Epithelial cell of proximal tubule (primary cell): ENCODE measurements around the gene GEMIN8. TPM values are rescaled to one million over a fixed set of nuclear protein-coding genes. Genes with fewer than 3 reads are reported as not detected.

Experiments used
- DNase-seq: peaks from one replicate; pipeline ENCODE4 v3.0.0-alpha.2; 2011; ENCODE audit warnings: low read depth
- H3K4me3 ChIP-seq: 2 replicates; pipeline ENCODE4 v1.5.1; 2011; ENCODE audit warnings: low read depth, mild to moderate bottlenecking, low read length
- total RNA-seq: library from RNA; depleted of rRNA; stranded (reverse); fragments of >200 nt; gene quantifications from 2 replicates; pipeline ENCODE4 v1.2.3, GENCODE V29; 2015
- TF ChIP-seq, protein P1 (sequence below): conservative IDR thresholded peaks from 2 replicates; pipeline ENCODE4 v1.5.1; 2012; ENCODE audit warnings: low read depth, mild to moderate bottlenecking, low read length

The GEMIN8 gene
- total RNA-seq, 1 donor from 2014 or later = 25.9 TPM

DNA sequence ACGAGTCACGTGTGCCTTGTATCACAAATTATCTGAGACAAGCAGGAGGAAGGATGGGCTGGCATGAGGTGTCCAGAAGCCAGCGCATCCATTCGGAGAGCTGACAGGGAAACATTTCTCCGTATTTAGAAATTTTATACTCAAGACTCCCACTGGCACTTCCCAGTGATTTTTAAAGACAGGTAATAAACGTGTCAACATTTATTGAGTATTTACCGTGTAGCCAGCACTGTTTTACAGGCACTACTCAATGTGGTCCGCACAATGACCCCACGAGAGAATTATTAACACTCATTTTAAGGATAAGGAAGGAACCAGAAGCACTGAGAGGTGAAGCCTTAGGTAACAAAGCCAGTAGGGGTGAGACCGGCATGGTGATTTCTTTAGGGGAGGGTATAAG, 23.2 kb downstream of the GEMIN8 start:
- TF ChIP-seq, protein P1, sequence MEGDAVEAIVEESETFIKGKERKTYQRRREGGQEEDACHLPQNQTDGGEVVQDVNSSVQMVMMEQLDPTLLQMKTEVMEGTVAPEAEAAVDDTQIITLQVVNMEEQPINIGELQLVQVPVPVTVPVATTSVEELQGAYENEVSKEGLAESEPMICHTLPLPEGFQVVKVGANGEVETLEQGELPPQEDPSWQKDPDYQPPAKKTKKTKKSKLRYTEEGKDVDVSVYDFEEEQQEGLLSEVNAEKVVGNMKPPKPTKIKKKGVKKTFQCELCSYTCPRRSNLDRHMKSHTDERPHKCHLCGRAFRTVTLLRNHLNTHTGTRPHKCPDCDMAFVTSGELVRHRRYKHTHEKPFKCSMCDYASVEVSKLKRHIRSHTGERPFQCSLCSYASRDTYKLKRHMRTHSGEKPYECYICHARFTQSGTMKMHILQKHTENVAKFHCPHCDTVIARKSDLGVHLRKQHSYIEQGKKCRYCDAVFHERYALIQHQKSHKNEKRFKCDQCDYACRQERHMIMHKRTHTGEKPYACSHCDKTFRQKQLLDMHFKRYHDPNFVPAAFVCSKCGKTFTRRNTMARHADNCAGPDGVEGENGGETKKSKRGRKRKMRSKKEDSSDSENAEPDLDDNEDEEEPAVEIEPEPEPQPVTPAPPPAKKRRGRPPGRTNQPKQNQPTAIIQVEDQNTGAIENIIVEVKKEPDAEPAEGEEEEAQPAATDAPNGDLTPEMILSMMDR = no peak
- H3K4me3 ChIP-seq = no peak overlapping the region
- DNase-seq = no peak

DNA sequence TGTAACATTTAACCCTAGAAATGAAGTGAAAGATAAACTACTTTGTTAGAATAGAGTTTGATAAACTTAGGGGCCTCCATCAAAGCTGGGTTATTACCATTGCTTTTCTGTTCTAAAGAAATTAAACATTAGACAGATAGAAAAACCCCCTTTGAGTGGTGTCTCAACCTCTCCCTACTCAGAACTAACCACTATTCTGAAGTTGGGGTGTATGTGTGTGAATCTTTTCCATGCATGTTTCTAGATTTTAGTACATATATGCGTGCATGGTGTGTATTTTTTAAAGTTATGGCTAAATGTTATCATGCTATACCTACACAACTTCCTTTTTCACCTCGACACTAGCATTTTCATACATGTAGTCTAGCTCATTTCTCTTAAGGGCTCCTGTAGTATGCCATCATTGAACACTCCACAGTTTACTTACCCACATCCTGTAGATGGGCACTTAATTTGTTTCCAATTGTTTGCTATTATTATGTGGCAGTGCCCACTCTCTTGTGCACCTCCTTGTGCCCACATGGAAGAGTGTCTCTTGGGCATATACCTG, 25.7 kb downstream of the GEMIN8 start:
- TF ChIP-seq, protein P1 = no peak
- H3K4me3 ChIP-seq = no peak overlapping the region
- no peak for DNase-seq

DNA sequence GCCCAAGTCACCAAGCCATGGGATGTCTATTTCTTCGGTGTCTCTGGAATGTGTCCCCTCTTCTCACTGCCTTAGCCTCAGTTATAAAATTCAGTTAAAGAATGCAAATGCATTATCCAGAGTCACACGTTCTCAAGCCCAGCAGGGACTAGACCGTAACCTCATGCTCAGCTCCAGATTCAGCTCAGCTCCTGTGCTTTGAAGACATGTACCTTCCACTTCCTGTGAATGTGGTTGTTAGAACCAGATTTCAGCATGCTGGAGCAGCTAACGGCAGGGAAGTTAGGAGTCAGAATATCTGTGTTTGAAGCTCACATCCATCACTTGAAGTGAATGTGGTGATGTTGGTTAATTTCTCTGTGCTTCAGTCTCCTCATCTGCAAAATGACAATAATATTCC, 26.7 kb downstream of the GEMIN8 start:
- no peak for DNase-seq
- TF ChIP-seq, protein P1 = no peak
- H3K4me3 ChIP-seq = no peak overlapping the region

DNA sequence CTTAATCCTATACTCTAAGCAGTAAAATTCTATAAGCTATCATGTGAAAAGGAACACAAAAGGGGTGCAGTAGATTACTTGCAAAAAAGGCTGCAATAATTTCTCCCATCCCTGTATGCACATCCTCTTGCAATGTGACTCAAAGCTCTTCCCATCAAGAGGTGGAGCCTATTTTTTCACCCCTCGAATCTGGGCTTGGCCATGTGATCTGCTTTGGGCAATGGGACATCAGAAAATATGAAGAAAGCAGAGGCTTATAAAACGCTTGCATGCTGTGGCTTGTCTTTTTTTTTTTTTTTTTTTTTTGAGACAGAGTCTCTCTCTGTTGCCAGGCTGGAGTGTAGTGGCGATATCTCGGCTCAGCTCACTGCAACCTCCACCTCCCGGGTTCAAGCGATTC, 33.0 kb downstream of the GEMIN8 start:
- TF ChIP-seq, protein P1 = no peak
- DNase-seq = no peak

DNA sequence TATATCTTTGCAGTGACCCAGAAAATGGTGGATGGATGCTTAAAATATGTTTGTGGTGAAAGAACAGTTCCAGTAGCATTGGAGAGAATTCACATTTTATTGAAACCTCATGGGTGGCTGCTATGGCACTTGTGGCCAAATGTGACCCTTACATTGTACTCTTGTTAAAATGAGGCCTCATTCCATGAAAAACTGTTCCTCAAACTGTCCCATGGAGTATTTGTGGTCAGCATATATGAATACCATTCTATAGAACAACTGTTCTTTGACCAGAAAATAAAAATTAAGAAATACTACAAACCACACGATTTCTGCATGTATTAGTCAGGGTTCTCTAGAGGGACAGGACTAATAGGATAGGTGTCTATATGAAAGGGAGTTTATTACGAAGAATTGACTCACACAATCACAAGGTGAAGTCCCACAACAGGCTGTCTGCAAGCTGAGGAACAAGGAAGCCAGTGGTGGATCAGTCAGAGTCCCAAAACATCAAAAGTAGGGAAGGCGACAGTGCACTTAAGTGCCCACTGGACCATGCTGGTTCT, 35.1 kb downstream of the GEMIN8 start:
- no peak overlapping the region for H3K4me3 ChIP-seq
- no peak for DNase-seq
- TF ChIP-seq, protein P1 = no peak

More for the DNA sequence above, 33.0 kb downstream of the GEMIN8 start:
- no peak overlapping the region for H3K4me3 ChIP-seq

DNA sequence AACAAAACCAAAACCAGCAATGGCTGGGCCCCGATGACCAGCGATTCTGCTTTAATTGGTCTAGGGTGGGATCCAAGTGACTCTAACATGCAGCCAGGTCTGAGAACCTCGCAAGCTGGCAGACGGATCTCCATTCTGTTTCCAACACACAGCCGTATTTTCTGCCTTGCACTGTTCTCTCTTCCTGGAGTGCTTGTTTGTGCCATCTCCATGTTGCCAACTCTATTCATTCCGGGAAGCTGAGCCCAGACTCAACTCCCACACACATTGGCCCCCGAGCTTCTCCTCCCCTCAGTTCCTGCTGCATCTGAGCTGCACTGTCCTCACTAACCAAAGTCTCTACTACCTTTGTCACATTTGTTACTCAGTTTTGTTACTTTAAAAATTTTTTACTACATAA, 35.6 kb downstream of the GEMIN8 start:
- no peak overlapping the region for H3K4me3 ChIP-seq
- DNase-seq = no peak
- TF ChIP-seq, protein P1 = no peak
